HuH-7.5 (cell line): ENCODE results near the gene ZNF862.

Source experiments
- DNase-seq: peaks from one replicate; pipeline ENCODE4 v3.0.0; 2011; ENCODE audit warnings: low spot score

ZNF862 gene

GRCh38 chr7:149811221-149811620 lies 27.0 kb upstream of the ZNF862 start:
- DNase-seq: no peak

- DNase-seq: no peak
Observed at GRCh38 chr7:149811831-149812490, 26.2 kb upstream of the ZNF862 start.

DNA sequence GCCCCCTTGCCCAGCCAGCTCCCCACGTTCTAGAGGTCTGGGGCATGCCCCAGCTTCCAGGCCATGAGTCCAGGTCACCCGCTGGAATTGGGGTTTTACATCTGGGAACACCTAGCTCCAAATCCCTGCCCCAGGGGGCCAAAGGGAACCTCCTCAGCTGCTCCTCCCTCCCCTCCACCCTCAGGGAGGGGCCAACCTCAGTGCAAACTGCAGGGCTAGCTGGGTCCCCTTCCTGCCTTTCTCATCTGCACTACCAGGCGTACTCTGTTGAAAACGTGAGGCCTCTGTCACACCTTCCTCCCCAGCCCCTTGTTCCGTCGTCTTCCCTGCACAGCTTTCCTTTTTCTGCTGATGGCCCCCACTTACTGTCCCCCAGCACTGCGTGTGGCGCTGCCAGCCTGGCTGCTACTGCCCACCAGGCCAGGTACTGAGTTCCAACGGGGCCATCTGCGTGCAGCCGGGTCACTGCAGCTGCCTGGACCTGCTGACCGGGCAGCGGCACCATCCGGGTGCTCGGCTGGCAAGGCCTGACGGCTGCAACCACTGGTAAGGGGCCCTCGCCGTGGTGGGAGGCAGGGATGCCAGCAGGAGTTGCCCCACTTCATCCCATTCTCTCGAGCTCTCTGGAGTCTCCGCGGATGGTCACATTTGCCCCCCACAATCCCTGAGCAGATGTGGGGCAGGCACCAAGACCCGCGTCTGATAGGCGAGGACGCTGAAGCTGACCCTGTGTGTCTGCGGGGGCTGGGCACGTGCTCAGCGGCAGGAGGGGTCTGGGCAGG lies 24.7 kb upstream of the ZNF862 start:
- no peak for DNase-seq

DNA sequence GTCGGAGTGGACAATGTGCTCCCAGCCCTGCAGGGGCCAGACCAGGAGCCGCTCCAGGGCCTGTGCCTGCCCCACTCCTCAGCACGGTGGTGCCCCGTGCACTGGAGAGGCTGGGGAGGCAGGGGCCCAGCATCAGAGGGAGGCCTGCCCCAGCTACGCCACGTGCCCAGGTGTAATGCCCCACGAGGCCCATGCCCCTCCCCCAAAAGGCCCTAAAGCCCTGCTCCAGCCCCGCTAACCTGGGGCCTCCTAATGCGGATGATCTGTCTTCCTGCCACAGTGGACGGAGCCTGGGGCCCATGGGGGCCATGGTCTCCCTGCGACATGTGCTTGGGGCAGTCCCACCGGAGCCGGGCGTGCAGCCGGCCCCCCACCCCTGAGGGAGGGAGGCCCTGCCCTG lies 23.7 kb upstream of the ZNF862 start:
- no peak for DNase-seq

GRCh38 chr7:149815121-149815520 lies 23.1 kb upstream of the ZNF862 start:
- no peak for DNase-seq

GRCh38 chr7:149815661-149816266 lies 22.4 kb upstream of the ZNF862 start:
- no peak for DNase-seq

- DNase-seq: no peak
Observed at GRCh38 chr7:149816267-149816751, 21.9 kb upstream of the ZNF862 start.

- DNase-seq: no peak
Observed at GRCh38 chr7:149816794-149817193, 21.4 kb upstream of the ZNF862 start.

DNA sequence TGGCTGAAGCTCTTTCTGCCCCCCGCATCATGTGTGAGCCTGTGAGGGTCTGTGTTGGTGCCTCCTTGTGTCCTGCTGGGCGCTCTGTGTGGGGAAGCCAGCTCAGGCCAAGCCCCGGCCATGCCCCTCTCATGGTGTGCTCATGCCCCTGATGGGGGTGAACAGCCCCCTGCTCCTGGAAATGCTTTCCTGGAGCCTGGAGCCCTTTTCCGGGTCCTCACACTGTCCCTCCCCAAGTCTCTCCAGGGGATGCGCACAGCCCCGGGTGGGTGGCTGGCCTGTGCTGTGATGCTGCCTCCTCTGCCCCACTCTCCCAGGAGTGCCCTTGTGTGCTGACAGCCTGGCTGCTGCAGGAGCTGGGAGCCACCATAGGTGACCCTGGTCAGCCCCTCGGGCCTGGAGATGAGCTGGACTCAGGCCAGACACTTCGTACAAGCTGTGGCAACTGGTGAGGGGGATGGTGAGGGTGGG lies 20.8 kb upstream of the ZNF862 start:
- no peak for DNase-seq

- no peak for DNase-seq
Observed at GRCh38 chr7:149817836-149818535, 20.2 kb upstream of the ZNF862 start.

DNA sequence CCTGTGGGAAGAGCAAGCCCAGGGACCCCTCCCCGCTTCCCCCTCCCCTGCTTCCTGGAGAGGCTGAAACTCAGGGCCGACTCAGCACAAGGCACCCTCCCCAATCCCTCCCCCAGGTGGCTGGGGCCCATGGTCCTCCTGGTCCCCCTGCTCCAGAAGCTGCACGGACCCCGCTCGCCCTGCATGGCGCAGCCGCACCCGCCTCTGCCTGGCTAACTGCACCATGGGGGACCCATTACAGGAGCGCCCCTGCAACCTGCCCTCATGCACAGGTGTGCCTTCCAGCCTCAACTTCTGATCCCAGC lies 19.7 kb upstream of the ZNF862 start:
- DNase-seq: no peak

DNA sequence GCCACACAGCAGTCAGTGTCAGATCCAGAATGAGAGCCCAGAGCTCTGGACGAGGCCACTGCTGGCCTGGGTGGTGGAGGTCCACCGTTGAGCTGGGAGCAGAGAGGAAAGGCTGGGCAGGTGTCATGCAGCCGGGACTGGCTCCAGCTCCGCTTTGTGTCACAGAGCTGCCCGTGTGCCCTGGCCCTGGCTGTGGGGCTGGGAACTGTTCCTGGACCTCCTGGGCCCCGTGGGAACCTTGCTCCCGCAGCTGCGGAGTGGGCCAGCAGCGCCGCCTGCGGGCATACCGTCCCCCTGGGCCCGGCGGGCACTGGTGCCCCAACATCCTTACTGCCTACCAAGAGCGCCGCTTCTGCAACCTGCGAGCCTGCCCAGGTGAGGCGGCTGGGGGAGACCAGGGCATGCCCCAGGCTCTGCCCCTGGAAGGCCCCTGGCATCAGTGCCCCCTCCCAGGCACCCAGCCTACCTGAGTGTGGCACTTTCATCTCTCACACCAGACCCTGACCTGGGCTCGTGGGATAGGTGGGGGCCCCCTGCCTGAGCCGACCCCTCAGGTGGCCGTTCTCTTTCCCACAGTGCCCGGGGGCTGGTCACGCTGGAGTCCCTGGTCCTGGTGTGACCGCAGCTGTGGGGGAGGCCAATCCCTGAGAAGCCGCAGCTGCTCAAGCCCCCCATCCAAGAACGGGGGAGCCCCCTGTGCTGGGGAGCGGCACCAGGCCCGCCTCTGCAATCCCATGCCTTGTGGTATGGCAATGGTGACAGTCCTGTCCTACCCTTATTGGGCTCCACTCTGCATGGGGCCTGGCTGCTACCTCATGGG lies 18.8 kb upstream of the ZNF862 start:
- no peak for DNase-seq

DNA sequence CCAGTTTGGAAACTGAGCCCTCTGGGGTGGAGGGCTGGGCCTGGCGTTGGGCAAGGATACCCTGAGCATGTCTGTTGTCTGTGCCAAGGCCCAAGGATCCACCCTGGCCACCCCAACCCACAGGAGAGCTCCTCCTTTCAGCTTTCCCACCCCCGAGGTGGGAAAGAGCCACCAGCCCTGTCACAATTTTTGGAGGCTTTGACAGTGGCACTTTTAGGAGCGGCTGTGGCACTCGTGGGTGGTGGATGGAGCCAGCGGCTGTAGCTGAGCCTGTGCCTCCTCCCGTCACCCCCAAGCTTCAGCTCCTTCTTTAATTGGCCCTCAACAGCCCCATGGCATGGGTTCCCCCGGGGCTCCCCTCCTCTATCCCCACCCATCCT lies 18.2 kb upstream of the ZNF862 start:
- no peak for DNase-seq

- DNase-seq: no peak
Observed at GRCh38 chr7:149820622-149821190, 17.5 kb upstream of the ZNF862 start.

- no peak for DNase-seq
Observed at GRCh38 chr7:149821191-149822148, 16.7 kb upstream of the ZNF862 start.

DNA sequence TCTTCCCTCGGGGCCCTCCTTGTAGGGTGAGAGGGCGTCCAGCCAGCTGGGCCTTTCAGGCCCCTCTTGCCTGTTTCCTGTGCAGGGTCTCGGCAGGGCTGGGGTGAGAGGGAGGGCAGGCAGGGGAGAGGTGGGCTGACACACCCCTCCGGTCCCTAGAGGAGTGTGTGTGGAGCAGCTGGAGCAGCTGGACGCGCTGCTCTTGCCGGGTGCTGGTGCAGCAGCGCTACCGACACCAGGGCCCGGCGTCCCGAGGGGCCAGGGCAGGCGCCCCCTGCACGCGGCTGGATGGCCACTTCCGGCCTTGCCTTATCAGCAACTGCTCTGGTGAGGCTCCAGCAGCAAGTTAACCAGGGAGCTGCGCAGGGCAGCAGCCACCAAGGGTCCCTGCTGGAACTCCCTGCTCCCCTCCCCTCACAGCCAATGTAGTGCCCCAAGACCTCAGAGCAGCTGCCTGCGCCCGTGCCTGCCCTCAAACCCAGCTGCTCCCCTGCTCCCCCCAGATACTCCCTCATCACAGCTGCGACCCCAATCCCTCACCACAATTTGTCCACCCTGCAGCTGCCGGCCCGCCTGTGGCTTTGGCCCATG lies 15.7 kb upstream of the ZNF862 start:
- no peak for DNase-seq

DNA sequence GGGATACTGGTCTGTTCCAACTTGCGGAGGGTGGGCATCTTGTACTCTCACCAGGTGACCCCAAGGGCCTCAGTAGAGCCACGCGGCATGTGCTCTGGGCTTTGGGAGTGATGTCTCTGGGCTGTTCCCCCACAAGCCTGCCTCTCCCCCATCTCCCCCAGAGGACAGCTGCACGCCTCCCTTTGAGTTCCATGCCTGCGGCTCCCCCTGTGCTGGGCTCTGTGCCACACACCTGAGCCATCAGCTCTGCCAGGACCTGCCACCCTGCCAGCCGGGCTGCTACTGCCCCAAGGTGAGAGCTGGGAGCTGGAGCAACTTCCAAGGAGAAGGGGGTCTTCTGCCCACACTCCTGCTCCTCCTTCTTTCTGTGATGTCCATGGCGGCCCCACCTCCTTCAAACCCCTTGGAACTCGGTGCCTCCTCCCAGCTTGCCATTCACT lies 15.0 kb upstream of the ZNF862 start:
- no peak for DNase-seq

GRCh38 chr7:149823631-149824199 lies 14.5 kb upstream of the ZNF862 start:
- DNase-seq: no peak

DNA sequence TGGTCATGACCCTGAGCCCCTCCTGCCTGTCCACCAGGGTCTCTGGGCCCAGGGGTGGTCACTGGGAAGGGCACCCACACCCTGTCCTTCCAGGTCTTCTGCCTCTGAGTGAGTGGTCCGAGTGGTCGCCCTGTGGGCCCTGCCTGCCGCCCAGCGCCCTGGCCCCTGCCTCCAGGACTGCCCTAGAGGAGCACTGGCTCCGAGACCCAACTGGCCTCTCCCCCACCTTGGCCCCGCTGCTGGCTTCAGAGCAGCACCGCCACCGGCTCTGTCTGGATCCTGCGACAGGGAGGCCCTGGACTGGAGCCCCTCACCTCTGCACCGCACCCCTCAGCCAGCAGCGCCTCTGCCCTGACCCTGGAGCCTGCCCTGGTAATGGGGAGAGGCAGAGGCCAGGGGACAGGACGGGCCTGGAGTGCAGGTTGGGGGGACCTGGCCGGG lies 13.9 kb upstream of the ZNF862 start:
- no peak for DNase-seq
